ENCODE results near the gene RNASEH2A.

DNA sequence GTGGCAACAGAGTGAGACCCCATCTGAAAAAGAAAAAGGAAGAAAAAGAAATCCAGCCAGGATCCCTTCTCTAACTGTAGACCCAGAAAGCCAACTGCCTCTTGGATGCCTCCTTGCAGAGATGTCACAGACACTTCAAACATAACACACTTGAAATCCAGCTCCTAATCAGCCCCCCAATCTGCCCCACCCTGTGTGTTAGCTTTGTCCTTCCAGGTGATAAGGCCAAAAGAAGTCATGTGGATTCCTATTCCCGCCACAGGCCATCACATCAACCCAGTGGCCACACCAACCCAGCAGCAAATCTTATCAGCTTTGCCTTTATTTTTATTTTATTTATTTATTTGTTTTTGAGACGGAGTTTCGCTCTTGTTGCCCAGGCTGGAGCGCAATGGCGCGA is 46.7 kb upstream of the RNASEH2A start:
- TF ChIP-seq, protein P1, sequence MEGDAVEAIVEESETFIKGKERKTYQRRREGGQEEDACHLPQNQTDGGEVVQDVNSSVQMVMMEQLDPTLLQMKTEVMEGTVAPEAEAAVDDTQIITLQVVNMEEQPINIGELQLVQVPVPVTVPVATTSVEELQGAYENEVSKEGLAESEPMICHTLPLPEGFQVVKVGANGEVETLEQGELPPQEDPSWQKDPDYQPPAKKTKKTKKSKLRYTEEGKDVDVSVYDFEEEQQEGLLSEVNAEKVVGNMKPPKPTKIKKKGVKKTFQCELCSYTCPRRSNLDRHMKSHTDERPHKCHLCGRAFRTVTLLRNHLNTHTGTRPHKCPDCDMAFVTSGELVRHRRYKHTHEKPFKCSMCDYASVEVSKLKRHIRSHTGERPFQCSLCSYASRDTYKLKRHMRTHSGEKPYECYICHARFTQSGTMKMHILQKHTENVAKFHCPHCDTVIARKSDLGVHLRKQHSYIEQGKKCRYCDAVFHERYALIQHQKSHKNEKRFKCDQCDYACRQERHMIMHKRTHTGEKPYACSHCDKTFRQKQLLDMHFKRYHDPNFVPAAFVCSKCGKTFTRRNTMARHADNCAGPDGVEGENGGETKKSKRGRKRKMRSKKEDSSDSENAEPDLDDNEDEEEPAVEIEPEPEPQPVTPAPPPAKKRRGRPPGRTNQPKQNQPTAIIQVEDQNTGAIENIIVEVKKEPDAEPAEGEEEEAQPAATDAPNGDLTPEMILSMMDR (IDR thresholded peaks at IDR 0.05) = no peak
- TF ChIP-seq POLR2A (IDR thresholded peaks at IDR 0.05) = no peak

Measured in upper lobe of left lung (tissue), 4 donors.